Spinal cord (tissue), 10 donors: ENCODE data around the gene CLEC2A. TPM values are rescaled to one million over a fixed set of nuclear protein-coding genes. Genes with fewer than 3 reads are reported as not detected.

Experiments used
- DNase-seq, 6 donors: peaks; one replicate each; pipeline versions ENCODE4 v3.0.0 to v3.0.0-alpha.2; 2013 to 2015; ENCODE audit warnings: low spot score in 6 of 6, low read depth in 4 of 6
- H3K27ac ChIP-seq: one replicate; pipeline ENCODE4 v1.5.1; 2013; ENCODE audit warnings: low read depth, low read length, control low read depth
- H3K27me3 ChIP-seq: one replicate; pipeline ENCODE4 v1.6.1; 2013; ENCODE audit warnings: low read length; ENCODE audit not compliant: control insufficient read depth, insufficient read depth
- H3K36me3 ChIP-seq: one replicate; pipeline ENCODE4 v1.6.1; 2013; ENCODE audit warnings: low read length; ENCODE audit not compliant: control insufficient read depth, insufficient read depth
- H3K4me1 ChIP-seq: one replicate; pipeline ENCODE4 v1.6.1; 2013; ENCODE audit warnings: low read length; ENCODE audit not compliant: control insufficient read depth, insufficient read depth
- H3K4me3 ChIP-seq: one replicate; pipeline ENCODE4 v1.5.1; 2013; ENCODE audit warnings: low read depth, low read length, control low read depth
- H3K9me3 ChIP-seq: one replicate; pipeline ENCODE4 v1.6.1; 2013; ENCODE audit warnings: low read length; ENCODE audit not compliant: control insufficient read depth, insufficient read depth
- WGBS: methylation state at CpG from one replicate; pipeline ENCODE4 v1.1.5; 2013; ENCODE audit warnings: missing lambda C conversion rate; ENCODE audit not compliant: insufficient coverage; 5-methylcytosine and 5-hydroxymethylcytosine counted together
- polyA plus RNA-seq, 2 donors: library from polyadenylated mRNA; unstranded; fragments of 120-200 nt; gene quantifications; one replicate each; pipeline ENCODE4 v1.2.1, GENCODE V29; 2013; ENCODE audit not compliant: insufficient read length in 2 of 2
- total RNA-seq, 2 donors: library from RNA; depleted of rRNA in 1 of 2; stranded (reverse); fragments of 120-200 nt in 1 of 2; fragments of >200 nt in 1 of 2; gene quantifications; one replicate each; pipeline versions ENCODE4 v1.2.3 to v1.2.4, GENCODE V29; 2013 to 2014
- donor health status: healthy.

Gene CLEC2A
- total and polyA plus RNA-seq, 4 donors: 0.17 TPM; not detected in 3

GRCh38 chr12:9941838-9942237 lies 9.7 kb upstream of the CLEC2A start:
- no CpG with 5 or more reads among the region's 1 CpG for WGBS
- Histone ChIP-seq H3K27me3 (peaks cover 2% of the 10 kb centered on the region), H3K4me3 (peak overlapping the region; percentile 35), H3K4me1 (peaks cover 4% of the 10 kb centered on the region), H3K9me3 (no peaks in the 10 kb centered on the region), H3K27ac (no peak overlapping the region), H3K36me3 (no peaks in the 10 kb centered on the region)
- no peak for DNase-seq

GRCh38 chr12:9940375-9940774 lies 8.2 kb upstream of the CLEC2A start:
- WGBS: no CpG with 5 or more reads among the region's 2 CpGs
- Histone ChIP-seq H3K36me3 (no peaks in the 10 kb centered on the region), H3K4me3 (no peak overlapping the region), H3K4me1 (peaks cover 4% of the 10 kb centered on the region), H3K9me3 (no peaks in the 10 kb centered on the region), H3K27ac (no peak overlapping the region), H3K27me3 (peaks cover 2% of the 10 kb centered on the region)
- peak in 1 of 6 donors; percentile 21 for DNase-seq

- H3K27me3 ChIP-seq: no peaks in the 10 kb centered on the region
- H3K4me1 ChIP-seq: no peaks in the 10 kb centered on the region
- WGBS: 83% methylated on average over 4 of the region's 10 CpGs
- H3K27ac ChIP-seq: no peak overlapping the region
- no peaks in the 10 kb centered on the region for H3K36me3 ChIP-seq
- no peak overlapping the region for H3K4me3 ChIP-seq
- no peak for DNase-seq
- H3K9me3 ChIP-seq: no peaks in the 10 kb centered on the region
Observed at GRCh38 chr12:9936591-9936990, 4.4 kb upstream of the CLEC2A start.

DNA sequence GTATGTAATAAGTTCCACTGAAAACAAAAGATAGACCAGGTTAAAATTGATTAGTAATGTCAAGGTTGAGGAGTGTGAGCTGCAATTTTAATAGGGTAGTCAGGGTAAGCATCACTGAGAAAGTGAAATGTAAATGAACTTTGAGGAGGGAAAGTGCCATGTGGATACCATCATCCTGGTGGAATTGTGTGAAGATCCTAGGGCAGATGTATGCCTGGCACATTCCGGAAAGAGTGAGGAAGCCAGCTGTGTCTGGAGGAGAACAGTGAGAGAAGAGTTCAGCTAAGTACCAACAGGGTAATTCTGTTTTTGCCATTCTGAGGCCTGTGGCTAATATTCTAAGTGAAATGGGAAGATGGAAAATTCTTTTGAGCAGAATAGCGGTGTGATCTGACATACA lies 2.9 kb upstream of the CLEC2A start:
- WGBS: 94% methylated on average over 1 of the region's 2 CpGs
- Histone ChIP-seq H3K4me1 (no peaks in the 10 kb centered on the region), H3K4me3 (no peak overlapping the region), H3K27me3 (no peaks in the 10 kb centered on the region), H3K9me3 (no peaks in the 10 kb centered on the region), H3K36me3 (no peaks in the 10 kb centered on the region), H3K27ac (no peak overlapping the region)
- DNase-seq: no peak

DNA sequence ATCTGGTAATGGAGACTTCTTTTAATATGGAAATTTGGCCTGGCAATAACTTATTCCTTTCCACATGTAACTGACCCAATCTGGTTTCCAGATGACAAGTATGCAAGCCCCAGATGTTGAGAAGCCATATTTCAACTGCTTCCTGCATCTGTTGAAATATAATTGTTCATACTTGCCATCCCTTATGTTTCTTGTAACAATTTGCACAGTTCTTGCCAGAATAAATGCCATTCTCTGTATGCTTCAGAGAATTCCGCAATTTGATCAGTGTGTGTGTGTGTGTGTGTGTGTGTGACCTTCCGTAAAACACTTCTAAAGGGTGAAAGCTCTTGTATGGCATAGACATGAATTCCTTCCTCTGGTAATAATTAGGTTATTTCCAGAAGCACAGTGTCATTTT lies 1.8 kb upstream of the CLEC2A start:
- Histone ChIP-seq H3K4me3 (no peak overlapping the region), H3K9me3 (no peaks in the 10 kb centered on the region), H3K36me3 (no peaks in the 10 kb centered on the region), H3K4me1 (no peaks in the 10 kb centered on the region), H3K27me3 (no peaks in the 10 kb centered on the region), H3K27ac (no peak overlapping the region)
- no peak for DNase-seq
- 40% methylated on average over 1 of the region's 2 CpGs for WGBS

GRCh38 chr12:9931245-9931644 lies 925 bp downstream of the CLEC2A start:
- H3K4me1 ChIP-seq: no peaks in the 10 kb centered on the region
- no peak overlapping the region for H3K27ac ChIP-seq
- H3K27me3 ChIP-seq: no peaks in the 10 kb centered on the region
- no peaks in the 10 kb centered on the region for H3K9me3 ChIP-seq
- H3K36me3 ChIP-seq: no peaks in the 10 kb centered on the region
- no CpG with 5 or more reads among the region's 3 CpGs for WGBS
- DNase-seq: no peak
- no peak overlapping the region for H3K4me3 ChIP-seq

- no peak for DNase-seq
Observed at GRCh38 chr12:9928607-9929006, 3.6 kb downstream of the CLEC2A start.

GRCh38 chr12:9926876-9927275 lies 5.3 kb downstream of the CLEC2A start:
- Histone ChIP-seq H3K4me1 (no peaks in the 10 kb centered on the region), H3K4me3 (no peak overlapping the region), H3K36me3 (no peaks in the 10 kb centered on the region), H3K27ac (no peak overlapping the region), H3K27me3 (no peaks in the 10 kb centered on the region), H3K9me3 (no peaks in the 10 kb centered on the region)
- no peak for DNase-seq
- no CpG with 5 or more reads among the region's 3 CpGs for WGBS

More at GRCh38 chr12:9928607-9929006, 3.6 kb downstream of the CLEC2A start:
- no peaks in the 10 kb centered on the region for H3K4me1 ChIP-seq
- H3K36me3 ChIP-seq: no peaks in the 10 kb centered on the region
- no peak overlapping the region for H3K27ac ChIP-seq
- H3K4me3 ChIP-seq: no peak overlapping the region
- H3K27me3 ChIP-seq: no peaks in the 10 kb centered on the region
- no peaks in the 10 kb centered on the region for H3K9me3 ChIP-seq
- no CpG with 5 or more reads among the region's 3 CpGs for WGBS

DNA sequence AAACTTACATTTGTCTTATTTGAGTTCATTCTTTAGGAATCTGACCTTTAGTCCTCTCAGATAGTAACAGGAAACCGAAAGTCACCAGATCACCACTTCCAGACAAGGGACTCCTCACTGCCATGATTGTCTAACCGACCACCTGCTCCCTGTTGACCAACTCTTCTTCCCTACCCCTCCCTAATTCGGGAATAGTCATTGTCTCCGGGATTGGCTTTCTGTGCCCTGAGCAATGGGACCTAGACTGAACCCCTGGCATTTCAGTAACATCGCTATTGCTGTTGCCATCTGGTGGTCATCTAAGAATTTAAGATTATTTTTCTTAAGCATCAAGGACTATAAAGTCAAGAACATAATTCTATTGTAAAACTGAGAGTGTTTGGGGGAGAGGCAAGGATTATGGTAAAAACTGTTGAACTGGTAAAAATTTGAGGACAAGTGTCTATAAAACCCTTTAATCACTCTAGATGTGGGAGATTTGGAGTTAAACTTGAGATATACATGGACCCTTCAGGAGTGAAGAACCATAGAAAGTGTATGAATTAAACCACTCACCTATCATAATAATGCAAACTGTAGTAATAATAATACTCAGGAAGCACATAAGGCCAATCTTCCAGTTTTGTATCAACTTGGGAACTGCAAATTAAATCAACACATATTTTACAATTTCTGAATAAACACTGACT lies 6.3 kb downstream of the CLEC2A start:
- H3K9me3 ChIP-seq: no peaks in the 10 kb centered on the region
- H3K4me1 ChIP-seq: no peaks in the 10 kb centered on the region
- H3K27me3 ChIP-seq: no peaks in the 10 kb centered on the region
- H3K27ac ChIP-seq: no peak overlapping the region
- DNase-seq: peak in 4 of 6 donors; percentile 10 to 65 (median 28)
- WGBS: 32% methylated on average over 3 of the region's 5 CpGs
- no peaks in the 10 kb centered on the region for H3K36me3 ChIP-seq
- H3K4me3 ChIP-seq: no peak overlapping the region

DNA sequence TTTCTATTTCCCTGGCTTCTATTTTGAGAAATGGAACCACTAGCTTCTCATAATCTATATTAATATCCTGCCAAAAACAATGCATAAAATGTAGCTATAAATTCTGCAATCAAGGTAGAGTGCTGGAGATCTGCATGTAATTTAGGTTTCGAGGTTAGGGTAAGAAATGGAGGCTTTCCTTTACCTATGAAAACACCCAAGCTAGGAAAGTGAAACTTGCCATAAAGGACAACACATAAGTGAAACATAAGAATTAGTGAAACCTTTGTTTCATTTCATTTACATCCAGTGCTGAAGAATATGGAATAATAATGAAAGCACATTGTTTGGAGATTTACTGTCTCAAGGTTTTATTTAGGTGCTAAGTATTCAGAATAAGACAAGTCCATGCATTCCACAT lies 9.7 kb downstream of the CLEC2A start:
- H3K36me3 ChIP-seq: no peaks in the 10 kb centered on the region
- no peak for DNase-seq
- H3K9me3 ChIP-seq: peaks cover 2% of the 10 kb centered on the region
- H3K27me3 ChIP-seq: no peaks in the 10 kb centered on the region
- no peak overlapping the region for H3K4me3 ChIP-seq
- H3K27ac ChIP-seq: no peak overlapping the region
- H3K4me1 ChIP-seq: no peaks in the 10 kb centered on the region
- WGBS: no CpG with 5 or more reads among the region's 1 CpG
